Neuronal stem cell (in vitro differentiated cells): ENCODE data around the gene POLH. TPM values are rescaled to one million over a fixed set of nuclear protein-coding genes. Genes with fewer than 3 reads are reported as not detected.
A peak's percentile ranks its signal among the peaks of the same experiment; 100 is the strongest.
"Not testable (repeated sequence)": the region's sequence is repeated elsewhere in the genome, so short reads cannot be mapped to it uniquely, and the experiment has no call there.

Experiments used
- DNase-seq: peaks from one replicate; pipeline ENCODE4 v3.0.0-alpha.2; 2013; ENCODE audit warnings: low spot score
- H2AFZ ChIP-seq: one replicate; pipeline ENCODE4 v1.6.1; 2013; ENCODE audit warnings: mild to moderate bottlenecking, low read length, inconsistent platforms
- H2AK5ac ChIP-seq: 2 replicates; pipeline ENCODE4 v1.6.1; 2013; ENCODE audit warnings: low read depth, mild to moderate bottlenecking, inconsistent platforms, low read length, moderate library complexity, mixed read lengths
- H2BK120ac ChIP-seq: 2 replicates; pipeline ENCODE4 v1.6.1; 2013; ENCODE audit warnings: low read depth, mild to moderate bottlenecking, inconsistent platforms, low read length, moderate library complexity, mixed read lengths
- H2BK12ac ChIP-seq: one replicate; pipeline ENCODE4 v1.6.1; 2013; ENCODE audit warnings: low read length, inconsistent platforms
- H2BK15ac ChIP-seq: 2 replicates; pipeline ENCODE4 v1.6.1; 2013; ENCODE audit warnings: mild to moderate bottlenecking, low read length, inconsistent platforms, mixed read lengths
- H2BK5ac ChIP-seq: one replicate; pipeline ENCODE4 v1.6.1; 2013; ENCODE audit warnings: inconsistent platforms, mild to moderate bottlenecking, low read length, moderate library complexity
- H3K14ac ChIP-seq: one replicate; pipeline ENCODE4 v1.6.1; 2013; ENCODE audit warnings: low read length, inconsistent platforms
- H3K18ac ChIP-seq: 2 replicates; pipeline ENCODE4 v1.6.1; 2013; ENCODE audit warnings: low read length, inconsistent platforms
- H3K23ac ChIP-seq: 2 replicates; pipeline ENCODE4 v1.6.1; 2013; ENCODE audit warnings: low read depth, mild to moderate bottlenecking, mixed read lengths, low read length, inconsistent platforms; ENCODE audit not compliant: poor library complexity
- H3K27ac ChIP-seq: replicated peaks from 3 replicates; pipeline ENCODE4 v1.5.1; 2013; ENCODE audit warnings: low read length, inconsistent platforms
- H3K27me3 ChIP-seq, 3 experiments: 2 replicates each; pipeline ENCODE4 v1.6.1; 2013; ENCODE audit warnings: low read length in 3 of 3, mild to moderate bottlenecking in 2 of 3, inconsistent platforms in 1 of 3, low read depth in 1 of 3, mixed read lengths in 1 of 3, moderate library complexity in 1 of 3; ENCODE audit not compliant: control insufficient read depth in 3 of 3, insufficient read depth in 3 of 3
- H3K36me3 ChIP-seq, 2 donors: replicated peaks in 1 of 2; 2 replicates each; pipeline ENCODE4 v1.6.1; 2013; ENCODE audit warnings: low read length in 2 of 2; ENCODE audit not compliant: control insufficient read depth in 2 of 2, insufficient read depth in 2 of 2
- H3K4ac ChIP-seq: 2 replicates; pipeline ENCODE4 v1.6.1; 2013; ENCODE audit warnings: inconsistent platforms, mild to moderate bottlenecking, low read length, moderate library complexity
- H3K4me1 ChIP-seq, 2 donors: 1 replicate in 1 of 2; 2 replicates in 1 of 2; pipeline ENCODE4 v1.6.1; 2013; ENCODE audit warnings: low read length in 2 of 2, low read depth in 1 of 2; ENCODE audit not compliant: control insufficient read depth in 2 of 2, insufficient read depth in 1 of 2
- H3K4me2 ChIP-seq: one replicate; pipeline ENCODE4 v1.6.1; 2013; ENCODE audit warnings: mild to moderate bottlenecking, low read length, inconsistent platforms; ENCODE audit not compliant: insufficient read depth, poor library complexity, severe bottlenecking
- H3K4me3 ChIP-seq, 2 donors: 2 replicates each; pipeline ENCODE4 v1.5.1; 2013; ENCODE audit warnings: low read length in 2 of 2, mild to moderate bottlenecking in 2 of 2, inconsistent platforms in 1 of 2, moderate library complexity in 1 of 2
- H3K79me1 ChIP-seq: one replicate; pipeline ENCODE4 v1.6.1; 2013; ENCODE audit warnings: low read depth, mild to moderate bottlenecking, inconsistent platforms, low read length, moderate library complexity
- H3K9ac ChIP-seq: one replicate; pipeline ENCODE4 v1.6.1; 2013; ENCODE audit warnings: mild to moderate bottlenecking, low read depth, low read length, inconsistent platforms; ENCODE audit not compliant: poor library complexity
- H3K9me3 ChIP-seq, 2 donors: replicated peaks in 1 of 2; 2 replicates each; pipeline versions ENCODE3 to v1.6.1; 2013; ENCODE audit warnings: low read length in 2 of 2, mild to moderate bottlenecking in 2 of 2, inconsistent platforms in 1 of 2, low read depth in 1 of 2, mixed read lengths in 1 of 2, moderate library complexity in 1 of 2; ENCODE audit not compliant: control insufficient read depth in 2 of 2, insufficient read depth in 1 of 2
- H4K8ac ChIP-seq: one replicate; pipeline ENCODE4 v1.6.1; 2013; ENCODE audit warnings: low read depth, mild to moderate bottlenecking, inconsistent platforms, low read length, moderate library complexity
- H4K91ac ChIP-seq: one replicate; pipeline ENCODE4 v1.6.1; 2013; ENCODE audit warnings: low read length, low read depth, mild to moderate bottlenecking, inconsistent platforms; ENCODE audit not compliant: poor library complexity
- WGBS, 2 donors: extraction: QIAGEN DNeasy Blood & Tissue Kit; methylation state at CpG; one replicate each; pipeline ENCODE4 v1.1.7; 2013; ENCODE audit warnings: missing lambda C conversion rate in 2 of 2, mixed read lengths in 1 of 2; ENCODE audit not compliant: insufficient read length in 2 of 2, insufficient replicate concordance in 1 of 2; ENCODE audit errors: extremely low coverage in 2 of 2; 5-methylcytosine and 5-hydroxymethylcytosine counted together
- polyA plus RNA-seq, 2 experiments: library from polyadenylated mRNA; stranded (reverse); fragments of 200-250 nt; gene quantifications; one replicate each; pipeline ENCODE4 v1.2.3, GENCODE V29; 2013

Gene POLH
- polyA plus RNA-seq (2013, experiment 1 of 2), result 6.3 TPM
- 6.4 TPM for polyA plus RNA-seq (2013, experiment 2 of 2)

- H3K36me3 ChIP-seq, result peaks cover 16 to 49% of the 10 kb centered on the region in 2 donors
- no CpG with 5 or more reads among the region's 76 CpGs for WGBS, 2 donors
Measured at GRCh38 chr6:43575772-43576551, at the start of gene POLH, which contains the start of gene XPO5. Gene POLH, plus strand, starts transcription at chr6:43576185. Its CDS starts 6,135 bp downstream, at chr6:43582320. Gene XPO5, minus strand, starts transcription at chr6:43576038. Its CDS starts 174 bp downstream, at chr6:43575864.

DNA sequence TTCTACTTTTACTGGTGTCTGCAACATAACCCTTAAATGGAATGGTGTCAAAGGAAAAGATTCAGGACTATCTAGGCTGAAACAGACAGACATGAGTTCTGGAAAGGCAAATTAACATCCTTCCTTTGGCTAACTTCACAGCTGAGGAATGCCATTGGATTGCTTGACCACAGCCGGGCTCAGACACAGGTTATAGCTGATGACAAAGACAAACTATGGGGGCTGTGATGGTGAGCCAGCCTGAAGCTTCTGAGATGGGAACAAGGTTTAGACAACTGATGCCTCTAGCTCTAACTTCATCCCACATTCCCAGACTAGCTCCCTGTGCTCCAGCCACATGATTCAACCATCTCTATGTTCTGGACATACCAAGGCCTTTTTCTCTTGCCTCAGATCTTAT, 43.8 kb upstream of the POLH start:
- Histone ChIP-seq H3K27ac (no peak overlapping the region), H3K36me3 (peaks cover 41 to 91% of the 10 kb centered on the region in 2 donors)

More at GRCh38 chr6:43575772-43576551, at the start of gene POLH, which contains the start of gene XPO5:
- Histone ChIP-seq H3K79me1 (peaks cover 3% of the 10 kb centered on the region), H2BK5ac (peak within 1 kb of the TSS; percentile 88), H3K27me3 (no peaks in the 10 kb centered on the region), H3K27ac (peak within 1 kb of the TSS; percentile 67), H3K4me2 (peak within 1 kb of the TSS; percentile 95), H3K18ac (peak within 1 kb of the TSS; percentile 99), H2AK5ac (no peak within 1 kb of the TSS), H4K8ac (no peak within 1 kb of the TSS), H3K23ac (peak within 1 kb of the TSS; percentile 94), H3K4me1 (peaks cover 3 to 4% of the 10 kb centered on the region in 2 donors), H2AFZ (peak within 1 kb of the TSS; percentile 98), H4K91ac (no peak within 1 kb of the TSS), H2BK15ac (peak within 1 kb of the TSS; percentile 46), H2BK120ac (no peak within 1 kb of the TSS), H3K14ac (peak within 1 kb of the TSS; percentile 79), H3K9ac (peak within 1 kb of the TSS; percentile 98), H2BK12ac (no peak within 1 kb of the TSS), H3K4me3 (peak within 1 kb of the TSS; percentile 98 to 99), H3K4ac (no peak within 1 kb of the TSS), H3K9me3 (peaks cover 0 to 6% of the 10 kb centered on the region in 2 donors)
- DNase-seq, result peak; percentile 91

GRCh38 chr6:43538986-43539385, 37.0 kb upstream of the POLH start:
- H3K27ac ChIP-seq, H3K23ac ChIP-seq, H4K8ac ChIP-seq, H4K91ac ChIP-seq, H2BK120ac ChIP-seq, H3K4me3 ChIP-seq, H3K79me1 ChIP-seq, H3K4me2 ChIP-seq, H2AFZ ChIP-seq, H3K4me1 ChIP-seq, H2AK5ac ChIP-seq, H3K27me3 ChIP-seq, H3K9ac ChIP-seq, H3K4ac ChIP-seq, DNase-seq, H3K18ac ChIP-seq, H3K14ac ChIP-seq, H2BK5ac ChIP-seq, H2BK15ac ChIP-seq, H3K9me3 ChIP-seq, H2BK12ac ChIP-seq: not testable (repeated sequence)
- H3K36me3 ChIP-seq, result peaks cover 14 to 88% of the 10 kb centered on the region in 2 donors
- no CpG with 5 or more reads among the region's 17 CpGs for WGBS, 2 donors

More for the DNA sequence above, 43.8 kb upstream of the POLH start:
- Histone ChIP-seq H2AFZ (no peak overlapping the region), H3K27me3 (no peaks in the 10 kb centered on the region), H3K23ac (no peak overlapping the region), H3K14ac (no peak overlapping the region), H4K91ac (no peak overlapping the region), H3K4me1 (no peaks in the 10 kb centered on the region), H3K9ac (no peak overlapping the region), H3K4me3 (no peak overlapping the region), H2BK15ac (no peak overlapping the region), H2BK12ac (no peak overlapping the region), H4K8ac (no peak overlapping the region), H3K4me2 (no peak overlapping the region), H3K18ac (no peak overlapping the region), H2AK5ac (no peak overlapping the region), H2BK120ac (no peak overlapping the region), H3K79me1 (no peaks in the 10 kb centered on the region), H2BK5ac (no peak overlapping the region), H3K4ac (no peak overlapping the region), H3K9me3 (no peaks in the 10 kb centered on the region)
- no peak for DNase-seq
- WGBS, 2 donors, result no CpG with 5 or more reads among the region's 1 CpG

DNA sequence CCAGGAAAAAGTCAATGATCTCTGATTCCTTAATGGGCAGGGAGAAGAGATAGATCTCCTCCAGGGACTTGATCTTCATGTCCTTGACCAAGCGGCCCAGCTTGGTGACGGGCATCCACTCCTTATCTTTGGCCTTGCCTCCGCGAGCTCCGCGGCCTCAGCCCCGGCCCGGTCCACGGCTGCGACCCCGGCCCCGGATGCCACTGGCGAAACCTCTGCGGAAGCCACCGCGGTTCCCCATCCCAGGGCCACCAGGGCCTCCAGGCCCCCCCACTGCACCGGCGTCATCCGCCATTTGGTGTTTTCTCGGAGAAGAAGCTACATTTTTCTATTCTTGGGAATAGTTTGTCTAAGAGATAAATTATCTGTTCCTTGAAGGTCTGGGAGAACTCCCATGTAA, 36.6 kb upstream of the POLH start:
- not testable (repeated sequence) for H3K18ac ChIP-seq

More for the DNA sequence above, 36.6 kb upstream of the POLH start:
- not testable (repeated sequence) for H3K79me1 ChIP-seq, H3K14ac ChIP-seq, H4K91ac ChIP-seq, H3K9me3 ChIP-seq, H4K8ac ChIP-seq, H3K4me3 ChIP-seq, H3K27ac ChIP-seq, H3K9ac ChIP-seq, H3K4me2 ChIP-seq, H2BK120ac ChIP-seq, H3K4me1 ChIP-seq, H2BK15ac ChIP-seq, H2AFZ ChIP-seq, DNase-seq, H2BK12ac ChIP-seq, H3K27me3 ChIP-seq, H2AK5ac ChIP-seq, H3K23ac ChIP-seq, H2BK5ac ChIP-seq, H3K4ac ChIP-seq
- peaks cover 14 to 89% of the 10 kb centered on the region in 2 donors for H3K36me3 ChIP-seq
- WGBS, 2 donors, result no CpG with 5 or more reads among the region's 20 CpGs
